IMR-90 (cell line): ENCODE results near the gene CHRM1.

Source experiments
- CTCF ChIP-seq: conservative IDR thresholded peaks from 2 replicates; pipeline ENCODE4 v1.5.1; 2012; ENCODE audit warnings: mild to moderate bottlenecking, low read depth, low read length, improper control_type of control experiment
- FOS ChIP-seq: fragments of 150-350 bp; IDR thresholded peaks from 2 replicates; pipeline ENCODE4 v1.6.1; 2016; ENCODE audit warnings: low read depth, low read length
- POLR2A ChIP-seq: IDR thresholded peaks from 2 replicates; pipeline ENCODE4 v1.6.1; 2012; ENCODE audit warnings: mild to moderate bottlenecking, low read depth, low read length
- RFX5 ChIP-seq: IDR thresholded peaks from 2 replicates; pipeline ENCODE4 v1.8.0; 2012; ENCODE audit warnings: low read depth, mild to moderate bottlenecking, low read length, moderate library complexity
- USF2 ChIP-seq: fragments of 150-350 bp; IDR thresholded peaks from 2 replicates; pipeline ENCODE4 v1.6.1; 2017; ENCODE audit warnings: mild to moderate bottlenecking, antibody characterized with exemption, low read length, low read depth

GRCh38 chr11:62885137-62885750, 35.9 kb downstream of the CHRM1 start:
- TF ChIP-seq CTCF (no peak), FOS (no peak), RFX5 (no peak), USF2 (no peak), POLR2A (no peak)
